ENCODE measurements around the gene PHLPP1.

GRCh38 chr18:62796216-62796621, 80.9 kb downstream of the PHLPP1 start:
- TF ChIP-seq ZNF274 (IDR thresholded peaks at IDR 0.05; ENCODE audit: low read depth, low read length) (no peak), SP1 (IDR thresholded peaks at IDR 0.05; ENCODE audit: low read depth) (no peak), SRF (IDR thresholded peaks at IDR 0.05; ENCODE audit: low read depth) (no peak), EZH2phosphoT487 (IDR thresholded peaks at IDR 0.05; ENCODE audit: borderline replicate concordance) (no peak), CBX3 (IDR thresholded peaks at IDR 0.05; ENCODE audit: low read depth) (no peak), POLR2A (IDR thresholded peaks at IDR 0.05; ENCODE audit: borderline replicate concordance, extremely low read depth, insufficient read depth, insufficient read length) (no peak), CTCF (IDR thresholded peaks at IDR 0.05 in 2 of 3, conservative IDR thresholded peaks at IDR 0.05 in 1 of 3; ENCODE audit: borderline replicate concordance in 1 of 3, insufficient read depth in 1 of 3, low read depth in 2 of 3, low read length in 2 of 3) (no peak), JUND (IDR thresholded peaks at IDR 0.05) (no peak), REST (IDR thresholded peaks at IDR 0.05; ENCODE audit: low read depth) (no peak), POLR2AphosphoS5 (IDR thresholded peaks at IDR 0.05; ENCODE audit: low read depth, low read length) (no peak), TCF7L2 (IDR thresholded peaks at IDR 0.05; ENCODE audit: borderline replicate concordance, extremely low read depth, insufficient read depth, insufficient read length) (no peak), MAX (IDR thresholded peaks at IDR 0.05) (no peak)

Data from HCT116 (cell line).